Liver (tissue), 9 donors: ENCODE measurements around the gene KDM3A. TPM values are rescaled to one million over a fixed set of nuclear protein-coding genes. Genes with fewer than 3 reads are reported as not detected.

Experiments
- DNase-seq: peaks from one replicate; pipeline ENCODE4 v3.0.0-alpha.2; 2017; ENCODE audit warnings: low spot score
- H3K27ac ChIP-seq, 2 donors: one replicate each; pipeline ENCODE4 v1.7.0; 2013; ENCODE audit warnings: inconsistent platforms in 2 of 2, low read length in 2 of 2, control low read depth in 1 of 2, low read depth in 1 of 2, mild to moderate bottlenecking in 1 of 2
- H3K27me3 ChIP-seq, 4 donors: one replicate each; pipeline versions ENCODE4 v1.6.1 to v1.7.0; 2013; ENCODE audit warnings: low read length in 3 of 4, inconsistent platforms in 1 of 4, mild to moderate bottlenecking in 1 of 4, moderate library complexity in 1 of 4; ENCODE audit not compliant: control insufficient read depth in 4 of 4, insufficient read depth in 4 of 4
- H3K36me3 ChIP-seq, 4 donors: one replicate each; pipeline versions ENCODE4 v1.6.1 to v1.7.0; 2013; ENCODE audit warnings: low read length in 3 of 4, mild to moderate bottlenecking in 3 of 4, low read depth in 1 of 4, moderate library complexity in 1 of 4; ENCODE audit not compliant: control insufficient read depth in 4 of 4, insufficient read depth in 3 of 4
- H3K4me1 ChIP-seq, 4 donors: one replicate each; pipeline versions ENCODE4 v1.6.1 to v1.7.0; 2013; ENCODE audit warnings: low read length in 3 of 4, mild to moderate bottlenecking in 3 of 4, moderate library complexity in 1 of 4; ENCODE audit not compliant: control insufficient read depth in 4 of 4, insufficient read depth in 4 of 4
- H3K4me3 ChIP-seq, 3 donors: one replicate each; pipeline versions ENCODE4 v1.6.1 to v1.7.0; 2013; ENCODE audit warnings: low read length in 3 of 3, control low read depth in 1 of 3, low read depth in 1 of 3, mild to moderate bottlenecking in 1 of 3
- H3K9ac ChIP-seq, 2 donors: one replicate each; pipeline ENCODE4 v1.7.0; 2013; ENCODE audit warnings: low read length in 2 of 2, mild to moderate bottlenecking in 2 of 2, moderate library complexity in 2 of 2, control low read depth in 1 of 2, low read depth in 1 of 2
- H3K9me3 ChIP-seq, 4 donors: one replicate each; pipeline versions ENCODE4 v1.6.1 to v1.7.0; 2013; ENCODE audit warnings: low read length in 3 of 4; ENCODE audit not compliant: control insufficient read depth in 4 of 4
- ATF3 ChIP-seq: IDR thresholded peaks from 2 replicates; pipeline ENCODE4 v1.6.1; 2016; ENCODE audit warnings: antibody characterized with exemption
- CTCF ChIP-seq: fragments of 150-350 bp; IDR thresholded peaks from 2 replicates; pipeline ENCODE4 v1.5.1; 2017; ENCODE audit warnings: improper control_type of control experiment, low read depth, low read length; ENCODE audit not compliant: missing input control
- FOXA1 ChIP-seq: IDR thresholded peaks from 2 replicates; pipeline ENCODE4 v1.6.1; 2016; ENCODE audit warnings: antibody characterized with exemption
- FOXA2 ChIP-seq: IDR thresholded peaks from 2 replicates; pipeline ENCODE4 v1.6.1; 2016; ENCODE audit warnings: antibody characterized with exemption
- GABPA ChIP-seq, 2 donors: IDR thresholded peaks in 1 of 2; conservative IDR thresholded peaks in 1 of 2; 2 replicates each; pipeline ENCODE4 v1.6.1; 2016; ENCODE audit warnings: antibody characterized with exemption in 2 of 2, mild to moderate bottlenecking in 1 of 2, moderate library complexity in 1 of 2
- HNF4A ChIP-seq, 2 donors: conservative IDR thresholded peaks; 2 replicates each; pipeline ENCODE4 v1.6.1; 2016; ENCODE audit warnings: antibody characterized with exemption in 2 of 2, mild to moderate bottlenecking in 2 of 2
- HNF4G ChIP-seq: IDR thresholded peaks from 2 replicates; pipeline ENCODE4 v1.6.1; 2016; ENCODE audit warnings: antibody characterized with exemption
- JUND ChIP-seq, 2 donors: IDR thresholded peaks; 2 replicates each; pipeline ENCODE4 v1.6.1; 2016; ENCODE audit warnings: antibody characterized with exemption in 2 of 2
- MAX ChIP-seq: IDR thresholded peaks from 2 replicates; pipeline ENCODE4 v1.6.1; 2016; ENCODE audit warnings: antibody characterized with exemption
- NR2F2 ChIP-seq: IDR thresholded peaks from 2 replicates; pipeline ENCODE4 v1.6.1; 2016; ENCODE audit warnings: antibody characterized with exemption
- RAD21 ChIP-seq, 2 donors: IDR thresholded peaks; 2 replicates each; pipeline ENCODE4 v1.6.1; 2016; ENCODE audit warnings: antibody characterized with exemption in 2 of 2, mild to moderate bottlenecking in 2 of 2
- REST ChIP-seq: IDR thresholded peaks from 2 replicates; pipeline ENCODE4 v1.6.1; 2016; ENCODE audit warnings: antibody characterized with exemption, mild to moderate bottlenecking
- RXRA ChIP-seq, 2 donors: IDR thresholded peaks; 2 replicates each; pipeline ENCODE4 v1.6.1; 2017 to 2018; ENCODE audit warnings: antibody characterized with exemption in 2 of 2, mild to moderate bottlenecking in 1 of 2
- TAF1 ChIP-seq: conservative IDR thresholded peaks from 2 replicates; pipeline ENCODE4 v1.6.1; 2016; ENCODE audit warnings: antibody characterized with exemption, mild to moderate bottlenecking
- YY1 ChIP-seq: IDR thresholded peaks from 2 replicates; pipeline ENCODE4 v1.6.1; 2016; ENCODE audit warnings: antibody characterized with exemption, mild to moderate bottlenecking
- ZBTB33 ChIP-seq: IDR thresholded peaks from 2 replicates; pipeline ENCODE4 v1.6.1; 2016; ENCODE audit warnings: antibody characterized with exemption
- WGBS: extraction: QIAGEN DNeasy Blood & Tissue Kit; methylation state at CpG from one replicate; pipeline ENCODE4 v1.1.7; 2013; 5-methylcytosine and 5-hydroxymethylcytosine counted together
- polyA plus RNA-seq, 2 donors: library from polyadenylated mRNA; stranded (reverse) in 1 of 2; unstranded in 1 of 2; fragments of 200-250 nt in 1 of 2; fragments of >200 nt in 1 of 2; fragmentation: Nextera tagmentation in 1 of 2; extraction: Ambion mirVana in 1 of 2; gene quantifications; one replicate each; pipeline versions ENCODE4 v1.2.1 to v1.2.3, GENCODE V29; 2013 to 2015
- total RNA-seq, 2 donors: library from RNA; depleted of rRNA; stranded (reverse); fragments of >200 nt; gene quantifications; one replicate each; pipeline ENCODE4 v1.2.3, GENCODE V29; 2014
- donor health status: healthy.
- donor health status: healthy.
- donor health status: healthy.
- donor health status: healthy.
- donor health status: healthy.

The KDM3A gene
- total and polyA plus RNA-seq, 4 donors = 3.9 to 19.8 (median 8.3) TPM

GRCh38 chr2:86485802-86486201, 44.6 kb downstream of the KDM3A start:
- no peak overlapping the region for H3K9ac ChIP-seq
- H3K36me3 ChIP-seq = peaks cover 15 to 86% (median 76%) of the 10 kb centered on the region in 4 donors
- WGBS = 96% methylated on average over 3 of the region's 3 CpGs
- TF ChIP-seq FOXA2 (no peak), NR2F2 (no peak), YY1 (no peak), CTCF (no peak), HNF4G (no peak), TAF1 (no peak)
- no peak for DNase-seq
- no peaks in the 10 kb centered on the region for H3K27me3 ChIP-seq
- no peaks in the 10 kb centered on the region for H3K4me1 ChIP-seq
- H3K4me3 ChIP-seq = no peak overlapping the region
- no peaks in the 10 kb centered on the region for H3K9me3 ChIP-seq
- no peak overlapping the region for H3K27ac ChIP-seq

- Histone ChIP-seq H3K9me3 (no peaks in the 10 kb centered on the region), H3K27ac (no peak overlapping the region), H3K36me3 (peaks cover 16 to 83% (median 75%) of the 10 kb centered on the region in 4 donors), H3K4me3 (no peak overlapping the region), H3K27me3 (no peaks in the 10 kb centered on the region), H3K9ac (no peak overlapping the region), H3K4me1 (peaks cover 0 to 7% (median 4%) of the 10 kb centered on the region in 4 donors)
- WGBS = 98% methylated on average over 2 of the region's 2 CpGs
- no peak for DNase-seq
- TF ChIP-seq GABPA (IDR thresholded peaks at IDR 0.05 in 1 of 2, conservative IDR thresholded peaks at IDR 0.05 in 1 of 2) (no peak), HNF4G (no peak), ATF3 (no peak), TAF1 (no peak), YY1 (no peak), FOXA2 (no peak), RAD21 (IDR thresholded peaks at IDR 0.05) (no peak), RXRA (IDR thresholded peaks at IDR 0.05) (no peak), FOXA1 (no peak), REST (no peak), MAX (no peak), HNF4A (conservative IDR thresholded peaks at IDR 0.05) (no peak), ZBTB33 (no peak), JUND (IDR thresholded peaks at IDR 0.05) (no peak)
Measured at GRCh38 chr2:86487062-86487461, 45.9 kb downstream of the KDM3A start.
